ENCODE results near the gene SLC22A31. TPM values are rescaled to one million over a fixed set of nuclear protein-coding genes. Genes with fewer than 3 reads are reported as not detected.

Gene SLC22A31
- total and polyA plus RNA-seq, 2 donors (not counting 1 experiment from before 2014, with no cell fraction given), result 0.17 to 0.24 TPM

DNA sequence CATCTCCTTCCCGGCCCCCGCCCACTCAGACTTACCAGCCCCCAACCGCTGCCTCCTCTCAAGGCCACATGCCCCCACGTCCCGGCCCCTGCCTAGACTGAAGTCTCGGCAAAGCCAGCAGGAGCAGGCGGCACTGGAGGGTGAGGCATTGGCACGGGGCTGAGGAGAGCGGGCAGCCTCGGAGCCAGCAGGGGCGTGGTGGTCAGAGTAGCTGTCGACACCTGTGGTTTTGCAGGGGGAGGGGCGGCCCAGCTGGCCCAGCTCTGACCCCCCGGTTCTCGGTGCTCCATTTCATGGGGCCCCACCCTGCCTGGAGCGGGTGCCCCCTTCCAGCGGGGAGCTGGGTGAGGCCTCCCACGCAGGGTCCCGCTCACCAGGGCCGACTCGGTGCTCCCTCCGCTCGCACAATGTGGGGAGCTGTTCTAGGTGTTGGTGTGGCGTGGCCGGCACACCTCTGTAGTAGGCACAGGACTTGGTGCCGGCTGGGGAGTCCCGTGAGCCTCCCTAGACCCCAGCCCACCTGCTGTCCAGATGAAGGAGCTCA lies 24.1 kb downstream of the SLC22A31 start:
- no peak overlapping the region for H3K27ac ChIP-seq (ENCODE audit: insufficient read depth, low read length)
- H4K20me1 ChIP-seq (ENCODE audit: control insufficient read depth, extremely low read depth, insufficient read depth, low read length), result no peaks in the 10 kb centered on the region
- H3K9ac ChIP-seq (ENCODE audit: insufficient read depth, low read length), result no peak overlapping the region
- TF ChIP-seq, protein P1, sequence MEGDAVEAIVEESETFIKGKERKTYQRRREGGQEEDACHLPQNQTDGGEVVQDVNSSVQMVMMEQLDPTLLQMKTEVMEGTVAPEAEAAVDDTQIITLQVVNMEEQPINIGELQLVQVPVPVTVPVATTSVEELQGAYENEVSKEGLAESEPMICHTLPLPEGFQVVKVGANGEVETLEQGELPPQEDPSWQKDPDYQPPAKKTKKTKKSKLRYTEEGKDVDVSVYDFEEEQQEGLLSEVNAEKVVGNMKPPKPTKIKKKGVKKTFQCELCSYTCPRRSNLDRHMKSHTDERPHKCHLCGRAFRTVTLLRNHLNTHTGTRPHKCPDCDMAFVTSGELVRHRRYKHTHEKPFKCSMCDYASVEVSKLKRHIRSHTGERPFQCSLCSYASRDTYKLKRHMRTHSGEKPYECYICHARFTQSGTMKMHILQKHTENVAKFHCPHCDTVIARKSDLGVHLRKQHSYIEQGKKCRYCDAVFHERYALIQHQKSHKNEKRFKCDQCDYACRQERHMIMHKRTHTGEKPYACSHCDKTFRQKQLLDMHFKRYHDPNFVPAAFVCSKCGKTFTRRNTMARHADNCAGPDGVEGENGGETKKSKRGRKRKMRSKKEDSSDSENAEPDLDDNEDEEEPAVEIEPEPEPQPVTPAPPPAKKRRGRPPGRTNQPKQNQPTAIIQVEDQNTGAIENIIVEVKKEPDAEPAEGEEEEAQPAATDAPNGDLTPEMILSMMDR (conservative IDR thresholded peaks at IDR 0.05 in 1 of 2, IDR thresholded peaks at IDR 0.05 in 1 of 2; ENCODE audit: low read depth in 1 of 2, low read length in 2 of 2), result no peak
- TF ChIP-seq EZH2 (IDR thresholded peaks at IDR 0.05; ENCODE audit: low read length, missing control alignments), result no peak
- H2AFZ ChIP-seq (ENCODE audit: low read length), result no peak overlapping the region
- DNase-seq (ENCODE audit: low read depth in 2 of 2), result no peak
- H3K4me2 ChIP-seq (ENCODE audit: extremely low read depth, insufficient read depth, low read length), result no peak overlapping the region
- H3K9me3 ChIP-seq (ENCODE audit: control insufficient read depth, insufficient read depth, low read depth, low read length), result no peaks in the 10 kb centered on the region
- H3K36me3 ChIP-seq (ENCODE audit: control insufficient read depth, insufficient read depth, low read length), result no peaks in the 10 kb centered on the region
- no peaks in the 10 kb centered on the region for H3K27me3 ChIP-seq (ENCODE audit: control insufficient read depth, insufficient read depth, low read length)
- H3K4me3 ChIP-seq (replicated peaks in 1 of 4; ENCODE audit: control extremely low read depth in 1 of 4, insufficient read depth in 1 of 4, low read depth in 3 of 4, low read length in 4 of 4), result no peak overlapping the region
- H3K79me2 ChIP-seq (ENCODE audit: control insufficient read depth, insufficient read depth, low read length), result no peaks in the 10 kb centered on the region
- no peaks in the 10 kb centered on the region for H3K4me1 ChIP-seq (ENCODE audit: control insufficient read depth, extremely low read depth, insufficient read depth, low read length)

DNA sequence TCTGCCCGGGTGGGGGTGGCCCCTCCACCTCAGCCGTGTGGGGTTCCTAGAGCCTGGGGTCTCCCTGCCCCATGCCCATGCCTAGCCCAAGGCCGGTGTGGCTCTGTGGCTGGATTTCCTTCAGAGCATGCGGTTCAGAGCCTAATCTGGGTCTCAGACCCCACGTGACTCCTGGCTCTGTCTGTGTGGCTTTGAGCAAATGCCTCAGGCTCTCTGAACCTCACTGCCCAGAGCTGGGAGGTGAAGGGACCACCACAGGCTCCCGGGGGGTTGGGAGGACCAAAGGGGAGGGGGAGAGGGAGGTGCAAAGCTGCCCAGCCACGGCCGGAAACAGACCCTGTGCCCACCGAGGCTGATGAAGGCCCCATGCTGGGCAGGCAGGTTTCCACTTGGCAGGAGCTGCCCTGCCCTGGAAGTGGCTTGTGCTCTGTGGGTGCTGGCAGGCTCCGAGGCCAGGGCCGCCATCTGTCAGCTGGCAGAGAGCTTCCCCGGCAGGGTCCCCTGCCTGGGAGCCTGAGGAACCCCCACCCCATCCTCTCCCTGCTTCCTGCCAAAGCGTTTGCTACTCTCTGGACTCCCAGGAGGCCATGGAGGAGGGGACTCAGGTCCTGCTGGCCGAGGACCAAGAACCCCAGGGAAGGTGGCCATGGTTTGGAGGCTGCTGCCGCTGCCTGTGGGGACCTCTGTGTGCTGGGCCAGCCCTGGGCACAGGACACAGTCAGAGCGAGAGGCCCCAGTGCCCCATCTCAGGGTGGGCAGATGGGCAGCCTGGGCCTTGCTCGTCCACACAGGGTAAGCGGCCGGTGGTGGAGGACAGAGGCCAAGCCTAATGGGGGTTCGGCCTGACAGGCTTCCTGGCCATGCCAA lies 24.8 kb downstream of the SLC22A31 start:
- no peak overlapping the region for H3K27ac ChIP-seq (ENCODE audit: insufficient read depth, low read length)

DNA sequence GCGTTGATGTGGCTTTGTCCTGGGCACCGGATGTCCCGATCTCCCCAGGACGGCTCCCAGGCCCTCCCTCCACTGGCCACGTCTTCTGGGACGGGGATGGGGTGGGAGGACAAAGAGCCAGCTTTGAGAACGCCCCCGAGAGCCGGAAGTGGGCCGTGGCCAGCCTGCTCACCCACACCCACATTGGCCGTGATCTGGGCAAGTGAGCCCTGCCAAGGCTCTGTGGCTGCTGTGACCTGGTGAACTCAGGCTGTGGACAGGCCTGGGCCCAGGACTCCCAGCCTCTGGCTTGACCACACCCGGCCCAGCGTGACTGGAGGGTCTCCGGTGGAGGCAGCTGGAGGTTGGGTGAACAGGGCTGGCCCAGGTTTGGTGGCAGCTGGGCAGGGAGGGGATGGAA lies 25.5 kb downstream of the SLC22A31 start:
- Histone ChIP-seq H4K20me1 (ENCODE audit: control insufficient read depth, extremely low read depth, insufficient read depth, low read length) (no peaks in the 10 kb centered on the region), H3K9me3 (ENCODE audit: control insufficient read depth, insufficient read depth, low read depth, low read length) (no peaks in the 10 kb centered on the region), H3K9ac (ENCODE audit: insufficient read depth, low read length) (no peak overlapping the region), H3K4me3 (replicated peaks in 1 of 4; ENCODE audit: control extremely low read depth in 1 of 4, insufficient read depth in 1 of 4, low read depth in 3 of 4, low read length in 4 of 4) (no peak overlapping the region), H3K27ac (ENCODE audit: insufficient read depth, low read length) (no peak overlapping the region), H3K79me2 (ENCODE audit: control insufficient read depth, insufficient read depth, low read length) (no peaks in the 10 kb centered on the region), H3K27me3 (ENCODE audit: control insufficient read depth, insufficient read depth, low read length) (no peaks in the 10 kb centered on the region), H3K4me1 (ENCODE audit: control insufficient read depth, extremely low read depth, insufficient read depth, low read length) (peaks cover 2% of the 10 kb centered on the region), H2AFZ (ENCODE audit: low read length) (no peak overlapping the region), H3K36me3 (ENCODE audit: control insufficient read depth, insufficient read depth, low read length) (no peaks in the 10 kb centered on the region), H3K4me2 (ENCODE audit: extremely low read depth, insufficient read depth, low read length) (peak overlapping the region; percentile 2)
- DNase-seq (ENCODE audit: low read depth in 2 of 2), result peak; percentile 22 to 43
- no peak for TF ChIP-seq EZH2 (IDR thresholded peaks at IDR 0.05; ENCODE audit: low read length, missing control alignments)
- TF ChIP-seq, protein P1 (conservative IDR thresholded peaks at IDR 0.05 in 1 of 2, IDR thresholded peaks at IDR 0.05 in 1 of 2; ENCODE audit: low read depth in 1 of 2, low read length in 2 of 2), result no peak

More for the DNA sequence above, 24.8 kb downstream of the SLC22A31 start:
- H3K9ac ChIP-seq (ENCODE audit: insufficient read depth, low read length), result no peak overlapping the region
- H3K36me3 ChIP-seq (ENCODE audit: control insufficient read depth, insufficient read depth, low read length), result no peaks in the 10 kb centered on the region
- no peaks in the 10 kb centered on the region for H4K20me1 ChIP-seq (ENCODE audit: control insufficient read depth, extremely low read depth, insufficient read depth, low read length)
- H3K4me1 ChIP-seq (ENCODE audit: control insufficient read depth, extremely low read depth, insufficient read depth, low read length), result peaks cover 2% of the 10 kb centered on the region
- DNase-seq (ENCODE audit: low read depth in 2 of 2), result no peak
- no peaks in the 10 kb centered on the region for H3K27me3 ChIP-seq (ENCODE audit: control insufficient read depth, insufficient read depth, low read length)
- TF ChIP-seq EZH2 (IDR thresholded peaks at IDR 0.05; ENCODE audit: low read length, missing control alignments), result no peak
- TF ChIP-seq, protein P1 (conservative IDR thresholded peaks at IDR 0.05 in 1 of 2, IDR thresholded peaks at IDR 0.05 in 1 of 2; ENCODE audit: low read depth in 1 of 2, low read length in 2 of 2), result no peak
- H2AFZ ChIP-seq (ENCODE audit: low read length), result no peak overlapping the region
- H3K4me3 ChIP-seq (replicated peaks in 1 of 4; ENCODE audit: control extremely low read depth in 1 of 4, insufficient read depth in 1 of 4, low read depth in 3 of 4, low read length in 4 of 4), result no peak overlapping the region
- no peaks in the 10 kb centered on the region for H3K79me2 ChIP-seq (ENCODE audit: control insufficient read depth, insufficient read depth, low read length)
- H3K4me2 ChIP-seq (ENCODE audit: extremely low read depth, insufficient read depth, low read length), result peak overlapping the region; percentile 2
- H3K9me3 ChIP-seq (ENCODE audit: control insufficient read depth, insufficient read depth, low read depth, low read length), result no peaks in the 10 kb centered on the region

Data from fibroblast of lung (primary cell).